Hepatocyte (in vitro differentiated cells): Measurements from ENCODE around the gene CEACAM21.

Source experiments
- CTCF ChIP-seq: fragments of 200-600 bp; sonication (generic); IDR thresholded peaks from 2 replicates; pipeline ENCODE4 v1.5.1; 2016; ENCODE audit warnings: antibody characterized with exemption, mild to moderate bottlenecking; ENCODE audit not compliant: poor library complexity
- EZH2 ChIP-seq: fragments of 200-600 bp; sonication (generic); IDR thresholded peaks from 2 replicates; pipeline ENCODE4 v1.6.1; 2016; ENCODE audit warnings: antibody characterized with exemption, mild to moderate bottlenecking, borderline replicate concordance
- EZH2phosphoT487 ChIP-seq: fragments of 200-600 bp; sonication (generic); IDR thresholded peaks from one replicate; pipeline ENCODE4 v1.6.1; 2018; ENCODE audit warnings: antibody characterized with exemption, mild to moderate bottlenecking, low read depth, moderate library complexity; ENCODE audit not compliant: unreplicated experiment, severe bottlenecking

- no peak for TF ChIP-seq CTCF
- TF ChIP-seq EZH2 = no peak
- no peak for TF ChIP-seq EZH2phosphoT487
Observed at GRCh38 chr19:41589371-41589770, 13.4 kb downstream of the CEACAM21 start.
